HCT116 (cell line): ENCODE results near the gene CDH10. TPM values are rescaled to one million over a fixed set of nuclear protein-coding genes. Genes with fewer than 3 reads are reported as not detected.

ENCODE experiments used
- ATAC-seq: fragments of 200-7000 bp; cut with Tn5 transposase; 2 replicates; pipeline ENCODE4 v1.9.1; 2020; ENCODE audit warnings: mild to moderate bottlenecking, moderate library complexity
- BruUV-seq: library from RNA; stranded (reverse); fragments of 400-500 nt; replicated peaks from 2 replicates; lab custom pipeline; 2021; lab: Mats Ljungman, UMichigan
- CTCF ChIA-PET: fragments of 300-600 bp; sonication (Branson Sonifier 250); formaldehyde crosslinking; loops from one replicate; lab custom pipeline; 2021; ENCODE audit warnings: antibody characterized with exemption; lab: Charles Lee
- POLR2A ChIA-PET: fragments of 300-600, 350-600 bp; sonication (Branson Sonifier 250); formaldehyde crosslinking; loops from one replicate; lab custom pipeline; 2021; ENCODE audit warnings: antibody characterized with exemption; lab: Charles Lee
- RAD21 ChIA-PET, 2 experiments: fragments of 300-600 bp; sonication (Branson Sonifier 250); formaldehyde crosslinking; loops; one replicate each; lab custom pipeline; 2023; ENCODE audit warnings: low total read pairs in 2 of 2; ENCODE audit not compliant: uncharacterized antibody in 2 of 2, unreplicated experiment in 2 of 2, low non-redundant PET in 1 of 2; lab: Charles Lee
- DNase-seq: peaks from one replicate; pipeline ENCODE4 v3.0.0-alpha.2; 2010; ENCODE audit warnings: low read depth, low spot score
- H2AFZ ChIP-seq: fragments of 200-600 bp; shearing (Covaris generic), sonication (generic); 2 replicates; pipeline ENCODE4 v1.6.1; 2017; ENCODE audit warnings: low read depth, mixed run types, mixed read lengths, antibody characterized with exemption, low read length; ENCODE audit not compliant: poor library complexity, severe bottlenecking
- H3K27ac ChIP-seq: 2 replicates; pipeline ENCODE4 v1.5.1; 2012; ENCODE audit warnings: low read depth, low read length
- H3K27me3 ChIP-seq: fragments of 200-600 bp; sonication (generic); 2 replicates; pipeline ENCODE4 v1.6.1; 2016; ENCODE audit warnings: mixed run types, low read length, mixed read lengths; ENCODE audit not compliant: insufficient read depth
- H3K36me3 ChIP-seq, 2 experiments: fragments of 200-500 bp in 1 of 2; fragments of 200-600 bp in 1 of 2; sonication (Bioruptor generic) in 1 of 2; sonication (generic) in 1 of 2; 2 replicates each; pipeline versions ENCODE4 v1.5.1 to v1.6.1; 2014 to 2016; ENCODE audit warnings: low read length in 2 of 2, inconsistent platforms in 1 of 2, mixed read lengths in 1 of 2, mixed run types in 1 of 2; ENCODE audit not compliant: insufficient read depth in 2 of 2, control insufficient read depth in 1 of 2
- H3K4me1 ChIP-seq, 2 experiments: fragments of 200-600 bp in 1 of 2; sonication (generic) in 1 of 2; 2 replicates each; pipeline versions ENCODE4 v1.5.1 to v1.6.1; 2012 to 2017; ENCODE audit warnings: low read length in 2 of 2, inconsistent platforms in 1 of 2, mild to moderate bottlenecking in 1 of 2, mixed read lengths in 1 of 2, mixed run types in 1 of 2, moderate library complexity in 1 of 2; ENCODE audit not compliant: insufficient read depth in 2 of 2, control insufficient read depth in 1 of 2
- H3K4me2 ChIP-seq: fragments of 200-600 bp; sonication (generic); 2 replicates; pipeline ENCODE4 v1.6.1; 2017; ENCODE audit warnings: mixed run types, low read length, mixed read lengths
- H3K4me3 ChIP-seq, 2 experiments: fragments of 200-600 bp in 1 of 2; sonication (generic) in 1 of 2; replicated peaks in 1 of 2; 2 replicates each; pipeline ENCODE4 v1.5.1; 2011 to 2016; ENCODE audit warnings: low read length in 2 of 2, control low read depth in 1 of 2, low read depth in 1 of 2, mild to moderate bottlenecking in 1 of 2, mixed read lengths in 1 of 2, mixed run types in 1 of 2
- H3K79me2 ChIP-seq: fragments of 200-600 bp; sonication (generic); 2 replicates; pipeline ENCODE4 v1.6.1; 2017; ENCODE audit warnings: mild to moderate bottlenecking, mixed run types, low read length, moderate library complexity, mixed read lengths; ENCODE audit not compliant: insufficient read depth
- H3K9ac ChIP-seq: fragments of 200-600 bp; sonication (generic); 2 replicates; pipeline ENCODE4 v1.6.1; 2016; ENCODE audit warnings: low read length, mixed read lengths
- H3K9me2 ChIP-seq: fragments of 200-600 bp; sonication (generic), shearing (Covaris generic); 2 replicates; pipeline ENCODE4 v1.6.1; 2017; ENCODE audit warnings: mixed run types, mild to moderate bottlenecking, moderate library complexity; ENCODE audit not compliant: insufficient read depth
- H3K9me3 ChIP-seq, 2 experiments: fragments of 200-500 bp in 1 of 2; fragments of 200-600 bp in 1 of 2; sonication (Bioruptor generic) in 1 of 2; sonication (generic) in 1 of 2; 2 replicates each; pipeline ENCODE4 v1.6.1; 2014 to 2017; ENCODE audit warnings: low read length in 2 of 2, mixed read lengths in 2 of 2, inconsistent platforms in 1 of 2, low read depth in 1 of 2, mild to moderate bottlenecking in 1 of 2, mixed run types in 1 of 2, moderate library complexity in 1 of 2; ENCODE audit not compliant: control insufficient read depth in 1 of 2, insufficient read depth in 1 of 2
- H4K20me1 ChIP-seq: fragments of 200-600 bp; sonication (generic), shearing (Covaris generic); 2 replicates; pipeline ENCODE4 v1.6.1; 2017; ENCODE audit warnings: mixed run types, mild to moderate bottlenecking, moderate library complexity; ENCODE audit not compliant: insufficient read depth
- EGR1 ChIP-seq: IDR thresholded peaks from 2 replicates; pipeline ENCODE4 v1.6.1; 2012; ENCODE audit warnings: low read depth
- EZH2phosphoT487 ChIP-seq: fragments of 200-600 bp; IDR thresholded peaks from 2 replicates; pipeline ENCODE4 v1.6.1; 2018; ENCODE audit warnings: antibody characterized with exemption, borderline replicate concordance
- FOSL1 ChIP-seq: IDR thresholded peaks from 2 replicates; pipeline ENCODE4 v1.6.1; 2012; ENCODE audit warnings: low read depth
- JUND ChIP-seq: IDR thresholded peaks from 2 replicates; pipeline ENCODE4 v1.6.1; 2012
- POLR2A ChIP-seq: IDR thresholded peaks from 2 replicates; pipeline ENCODE4 v1.7.0; 2011; ENCODE audit warnings: borderline replicate concordance; ENCODE audit not compliant: insufficient read depth, insufficient read length; ENCODE audit errors: extremely low read depth
- RAD21 ChIP-seq: IDR thresholded peaks from 2 replicates; pipeline ENCODE4 v1.6.1; 2012; ENCODE audit warnings: low read depth, mild to moderate bottlenecking
- SP1 ChIP-seq: IDR thresholded peaks from 2 replicates; pipeline ENCODE4 v1.6.1; 2012; ENCODE audit warnings: low read depth
- SRF ChIP-seq: IDR thresholded peaks from 2 replicates; pipeline ENCODE4 v1.6.1; 2012; ENCODE audit warnings: low read depth
- TCF7L2 ChIP-seq: IDR thresholded peaks from 2 replicates; pipeline ENCODE4 v1.7.0; 2011; ENCODE audit warnings: borderline replicate concordance, inconsistent platforms; ENCODE audit not compliant: insufficient read depth, insufficient read length; ENCODE audit errors: extremely low read depth
- ZFX ChIP-seq: fragments of 450-650 bp; IDR thresholded peaks from 2 replicates; pipeline ENCODE4 v1.6.1; 2017
- ZNF274 ChIP-seq: fragments of 200-500 bp; sonication (Bioruptor generic); IDR thresholded peaks from 2 replicates; pipeline ENCODE4 v1.6.1; 2014; ENCODE audit warnings: mild to moderate bottlenecking, low read depth, low read length, inconsistent platforms
- intact Hi-C: fragments of 100-400 bp; cut with micrococcal nuclease; formaldehyde crosslinking; loops from 2 replicates; pipeline ENCODE4 v1.10.0; 2022
- total RNA-seq: library from RNA; stranded (reverse); gene quantifications from one replicate; pipeline ENCODE4 v1.2.1, GENCODE V29; 2021; ENCODE audit not compliant: unreplicated experiment
- TF ChIP-seq, protein P1 (sequence below): IDR thresholded peaks from 2 replicates; pipeline ENCODE4 v1.6.1; 2012
- TF ChIP-seq, protein P2 (sequence below), 3 experiments: fragments of 200-600 bp in 1 of 3; sonication (generic) in 1 of 3; IDR thresholded peaks in 2 of 3; conservative IDR thresholded peaks in 1 of 3; 2 replicates each; pipeline ENCODE4 v1.5.1; 2012 to 2017; ENCODE audit warnings: low read depth in 2 of 3, low read length in 2 of 3, antibody characterized with exemption in 1 of 3, borderline replicate concordance in 1 of 3, control low read depth in 1 of 3, mild to moderate bottlenecking in 1 of 3, mixed read lengths in 1 of 3, mixed run types in 1 of 3, moderate library complexity in 1 of 3; ENCODE audit not compliant: insufficient read depth in 1 of 3

CDH10 gene
- total RNA-seq, 1 experiment from 2014 or later = not detected

DNA sequence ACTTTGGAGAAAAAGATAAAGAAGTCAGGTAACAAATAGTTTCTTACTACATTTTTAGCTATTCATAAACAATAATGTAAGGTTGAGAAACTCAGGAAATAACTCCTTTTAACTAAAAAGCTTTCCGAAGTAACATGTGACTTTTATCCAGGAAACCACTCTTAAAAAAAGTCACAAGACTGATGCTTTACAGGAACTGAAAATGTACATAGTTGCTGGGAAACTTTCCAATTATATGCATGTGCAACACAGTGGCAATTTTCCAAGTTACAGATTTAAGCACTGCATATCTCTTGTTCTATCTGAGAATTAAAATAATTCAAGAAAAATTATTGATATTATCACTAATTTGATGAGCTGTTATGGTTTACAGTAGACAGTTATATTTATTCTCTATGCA, 105.2 kb downstream of the CDH10 start:
- DNase-seq (no peak), ATAC-seq (no peak)
- Histone ChIP-seq H3K9ac (no peak overlapping the region), H4K20me1 (no peaks in the 10 kb centered on the region), H3K9me2 (no peaks in the 10 kb centered on the region), H3K27me3 (no peaks in the 10 kb centered on the region), H2AFZ (no peak overlapping the region), H3K4me1 (no peaks in the 10 kb centered on the region), H3K36me3 (no peaks in the 10 kb centered on the region), H3K9me3 (peaks cover 7 to 9% of the 10 kb centered on the region in 2 experiments; a peak in 2 of 4 replicates), H3K4me2 (no peak overlapping the region), H3K79me2 (no peaks in the 10 kb centered on the region), H3K4me3 (no peak overlapping the region), H3K27ac (no peak overlapping the region)
- ChIA-PET RAD21 (no interaction called here), POLR2A (no interaction called here), CTCF (no interaction called here)
- TF ChIP-seq TCF7L2 = no peak
- no TSS peak for BruUV-seq
- intact Hi-C loops = no loop called here

DNA sequence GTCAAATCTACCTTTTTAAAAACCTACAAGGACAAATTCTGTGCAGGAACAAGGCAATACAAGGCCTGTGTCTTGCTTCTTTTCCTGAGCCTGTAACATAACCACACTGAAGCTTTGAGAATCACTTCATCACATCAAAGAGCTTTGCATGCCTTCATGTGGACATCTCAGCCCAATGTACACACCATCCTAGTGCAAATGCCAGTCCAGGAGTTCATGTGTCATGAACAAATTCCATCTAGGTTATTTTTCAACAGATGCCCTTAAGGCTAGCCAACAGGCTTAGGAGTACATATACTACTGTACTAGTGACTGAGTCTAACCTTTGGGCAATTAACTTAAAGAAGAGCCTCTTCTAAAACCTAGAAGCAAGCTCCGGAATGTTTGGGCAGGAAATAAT, 106.4 kb downstream of the CDH10 start:
- Histone ChIP-seq H3K27ac (no peak overlapping the region), H3K9me2 (no peaks in the 10 kb centered on the region), H3K36me3 (no peaks in the 10 kb centered on the region), H3K4me2 (no peak overlapping the region), H4K20me1 (no peaks in the 10 kb centered on the region), H3K9me3 (peaks cover 5 to 11% of the 10 kb centered on the region in 2 experiments; a peak in 2 of 4 replicates), H3K27me3 (no peaks in the 10 kb centered on the region), H3K4me3 (no peak overlapping the region)
- BruUV-seq = no TSS peak
- intact Hi-C loops = no loop called here
- ChIA-PET CTCF (no interaction called here), POLR2A (no interaction called here)
- no peak for ATAC-seq
- TF ChIP-seq SRF (no peak), FOSL1 (no peak)
- TF ChIP-seq, all 23 proteins: peak for 0
- H3K9ac ChIP-seq = no peak overlapping the region
- RAD21 ChIA-PET = no interaction called here
- H2AFZ ChIP-seq = no peak overlapping the region
- DNase-seq = no peak
- no peaks in the 10 kb centered on the region for H3K79me2 ChIP-seq
- H3K4me1 ChIP-seq = no peaks in the 10 kb centered on the region

DNA sequence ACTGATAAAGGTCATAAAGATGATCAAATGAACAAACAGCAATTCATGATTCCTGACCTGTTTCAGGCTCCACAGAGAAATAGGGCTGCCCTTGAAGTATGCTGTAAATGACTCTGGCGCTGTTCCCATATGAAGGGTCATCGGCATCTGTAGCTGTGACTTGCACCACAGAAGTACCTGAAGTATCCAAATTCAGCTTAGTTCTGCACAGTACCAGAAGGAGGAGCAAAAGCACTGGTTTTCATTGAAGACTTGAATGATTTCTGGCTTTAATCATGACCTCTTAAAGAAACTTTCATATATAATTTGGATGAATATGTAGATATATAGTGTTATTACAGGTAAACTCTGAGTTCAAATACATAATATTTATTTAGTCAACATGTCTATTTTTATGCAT, 109.1 kb downstream of the CDH10 start:
- Histone ChIP-seq H2AFZ (no peak overlapping the region), H3K4me3 (no peak overlapping the region), H3K27me3 (no peaks in the 10 kb centered on the region), H3K27ac (no peak overlapping the region), H3K36me3 (no peaks in the 10 kb centered on the region), H3K9me3 (peaks cover 5 to 7% of the 10 kb centered on the region in 2 experiments; a peak in 3 of 4 replicates), H3K79me2 (no peaks in the 10 kb centered on the region), H3K9ac (no peak overlapping the region), H4K20me1 (no peaks in the 10 kb centered on the region), H3K9me2 (no peaks in the 10 kb centered on the region), H3K4me1 (no peaks in the 10 kb centered on the region), H3K4me2 (no peak overlapping the region)
- BruUV-seq = no TSS peak
- POLR2A ChIA-PET = no interaction called here
- intact Hi-C loops = no loop called here
- RAD21 ChIA-PET = no interaction called here
- no peak for DNase-seq
- no peak for ATAC-seq
- CTCF ChIA-PET = no interaction called here
- TF ChIP-seq RAD21 (no peak), EZH2phosphoT487 (no peak), ZFX (no peak), EGR1 (no peak), SP1 (no peak), JUND (no peak), POLR2A (no peak), TCF7L2 (no peak), SRF (no peak), ZNF274 (no peak)
- TF ChIP-seq, protein P1, sequence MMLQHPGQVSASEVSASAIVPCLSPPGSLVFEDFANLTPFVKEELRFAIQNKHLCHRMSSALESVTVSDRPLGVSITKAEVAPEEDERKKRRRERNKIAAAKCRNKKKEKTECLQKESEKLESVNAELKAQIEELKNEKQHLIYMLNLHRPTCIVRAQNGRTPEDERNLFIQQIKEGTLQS = no peak
- TF ChIP-seq, protein P2, sequence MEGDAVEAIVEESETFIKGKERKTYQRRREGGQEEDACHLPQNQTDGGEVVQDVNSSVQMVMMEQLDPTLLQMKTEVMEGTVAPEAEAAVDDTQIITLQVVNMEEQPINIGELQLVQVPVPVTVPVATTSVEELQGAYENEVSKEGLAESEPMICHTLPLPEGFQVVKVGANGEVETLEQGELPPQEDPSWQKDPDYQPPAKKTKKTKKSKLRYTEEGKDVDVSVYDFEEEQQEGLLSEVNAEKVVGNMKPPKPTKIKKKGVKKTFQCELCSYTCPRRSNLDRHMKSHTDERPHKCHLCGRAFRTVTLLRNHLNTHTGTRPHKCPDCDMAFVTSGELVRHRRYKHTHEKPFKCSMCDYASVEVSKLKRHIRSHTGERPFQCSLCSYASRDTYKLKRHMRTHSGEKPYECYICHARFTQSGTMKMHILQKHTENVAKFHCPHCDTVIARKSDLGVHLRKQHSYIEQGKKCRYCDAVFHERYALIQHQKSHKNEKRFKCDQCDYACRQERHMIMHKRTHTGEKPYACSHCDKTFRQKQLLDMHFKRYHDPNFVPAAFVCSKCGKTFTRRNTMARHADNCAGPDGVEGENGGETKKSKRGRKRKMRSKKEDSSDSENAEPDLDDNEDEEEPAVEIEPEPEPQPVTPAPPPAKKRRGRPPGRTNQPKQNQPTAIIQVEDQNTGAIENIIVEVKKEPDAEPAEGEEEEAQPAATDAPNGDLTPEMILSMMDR (IDR thresholded peaks at IDR 0.05 in 2 of 3, conservative IDR thresholded peaks at IDR 0.05 in 1 of 3; ENCODE audit: borderline replicate concordance in 1 of 3, insufficient read depth in 1 of 3, low read depth in 2 of 3, low read length in 2 of 3) = no peak
